Hematopoietic multipotent progenitor cell treated with erythropoietin and hydrocortisone succinate and interleukin-3 and kit ligand, for 15 days (in vitro differentiated cells): ENCODE results near the gene SCN4A.
"Not testable (repeated sequence)": the region's sequence is repeated elsewhere in the genome, so short reads cannot be mapped to it uniquely, and the experiment has no call there.

ENCODE experiments used
- DNase-seq: peaks from one replicate; pipeline ENCODE4 v3.0.0-alpha.2; 2015; ENCODE audit warnings: low spot score

SCN4A gene

GRCh38 chr17:63934183-63935112 is 38.3 kb downstream of the SCN4A start:
- no peak for DNase-seq

- no peak for DNase-seq
Measured at GRCh38 chr17:63933598-63933997, 39.1 kb downstream of the SCN4A start.

- DNase-seq, result no peak
Measured at GRCh38 chr17:63932721-63933120, 40.0 kb downstream of the SCN4A start.

GRCh38 chr17:63931981-63932561 is 40.6 kb downstream of the SCN4A start, which contains the start of gene CD79B:
Gene CD79B (minus strand): TSS chr17:63932331. CDS start chr17:63932261, 70 bp downstream.
- DNase-seq, result no peak

- no peak for DNase-seq
Measured at GRCh38 chr17:63930951-63931575, 41.7 kb downstream of the SCN4A start.

GRCh38 chr17:63929860-63930766 is 42.6 kb downstream of the SCN4A start:
- DNase-seq, result no peak

- DNase-seq, result no peak
Measured at GRCh38 chr17:63928966-63929695, 43.6 kb downstream of the SCN4A start.

GRCh38 chr17:63928172-63928666 is 44.5 kb downstream of the SCN4A start:
- no peak for DNase-seq

- no peak for DNase-seq
Measured at GRCh38 chr17:63927464-63928171, 45.1 kb downstream of the SCN4A start.

- DNase-seq, result no peak
Measured at GRCh38 chr17:63926164-63926563, 46.6 kb downstream of the SCN4A start.

- no peak for DNase-seq
Measured at GRCh38 chr17:63925615-63926014, 47.1 kb downstream of the SCN4A start.

- not testable (repeated sequence) for DNase-seq
Measured at GRCh38 chr17:63922402-63922801, 50.3 kb downstream of the SCN4A start.

- not testable (repeated sequence) for DNase-seq
Measured at GRCh38 chr17:63920779-63921178, 51.9 kb downstream of the SCN4A start.

- DNase-seq, result not testable (repeated sequence)
Measured at GRCh38 chr17:63920050-63920449, 52.7 kb downstream of the SCN4A start.

GRCh38 chr17:63919311-63919723 is 53.4 kb downstream of the SCN4A start:
- peak; percentile 70 for DNase-seq

- DNase-seq, result not testable (repeated sequence)
Measured at GRCh38 chr17:63918789-63919305, 53.9 kb downstream of the SCN4A start, which contains the start of gene GH1. Gene GH1 (minus strand): TSS chr17:63918839. CDS start chr17:63918776, 63 bp downstream.

- no peak for DNase-seq
Measured at GRCh38 chr17:63918305-63918704, 54.4 kb downstream of the SCN4A start.

- DNase-seq, result no peak
Measured at GRCh38 chr17:63917646-63918045, 55.1 kb downstream of the SCN4A start.

- not testable (repeated sequence) for DNase-seq
Measured at GRCh38 chr17:63917206-63917605, 55.5 kb downstream of the SCN4A start.
